ENCODE results near the gene XRN2. TPM values are rescaled to one million over a fixed set of nuclear protein-coding genes. Genes with fewer than 3 reads are reported as not detected.

Gene XRN2
- total and polyA plus RNA-seq, 2 of the 13 experiments (the other 11 are each of a cell fraction or from before 2014, with no cell fraction given) = 90.3 to 171 TPM

DNA sequence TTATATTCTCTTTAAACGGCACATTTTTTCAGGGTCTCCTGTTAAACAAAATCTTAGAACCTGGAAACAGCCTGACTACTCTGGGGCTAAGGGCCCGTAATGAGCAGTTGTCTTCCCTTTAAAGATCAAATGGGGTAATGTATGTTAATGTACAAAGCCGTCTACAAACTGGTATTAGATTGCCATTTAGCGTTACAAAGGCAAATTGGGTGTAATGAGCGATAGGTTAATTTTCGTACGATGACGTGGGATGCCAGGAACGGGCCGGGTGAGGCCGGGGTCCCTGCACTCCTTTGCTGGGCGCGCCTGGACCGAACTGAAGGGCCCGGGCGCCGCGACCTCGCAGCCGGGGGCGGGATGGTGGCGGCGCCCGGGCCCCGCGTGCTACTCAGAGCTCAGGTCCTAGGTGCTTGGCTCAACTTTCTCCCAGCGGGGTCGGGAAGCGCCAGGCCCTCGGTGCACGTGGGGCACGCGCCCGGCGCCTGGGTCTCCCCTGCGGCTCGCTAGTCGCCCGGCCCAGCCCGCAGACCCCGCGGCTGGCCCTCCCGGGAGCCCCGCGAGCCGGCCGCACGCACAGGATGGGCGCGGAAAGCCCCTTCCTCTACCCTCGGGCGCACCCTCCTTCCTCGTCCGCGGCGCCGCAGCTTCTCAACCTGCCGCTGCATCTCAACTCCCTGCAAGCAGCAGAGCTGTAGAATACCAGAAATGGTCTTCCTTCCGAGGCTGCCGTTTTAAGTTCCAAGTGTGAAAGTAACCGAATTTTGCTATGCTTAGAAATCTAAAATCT is 88.2 kb downstream of the XRN2 start (continued):
- TF ChIP-seq ZBTB40 (IDR thresholded peaks at IDR 0.05) (no peak), ZBTB40 (CRISPR knock-in tag; IDR thresholded peaks at IDR 0.05) (no peak), ZNF670 (CRISPR knock-in tag; IDR thresholded peaks at IDR 0.05; ENCODE audit: borderline replicate concordance) (no peak), AGO2 (optimal IDR thresholded peaks at IDR 0.05; ENCODE audit: low read depth, low read length) (peak; percentile 98), HMGXB3 (CRISPR knock-in tag; IDR thresholded peaks at IDR 0.05; ENCODE audit: borderline replicate concordance) (no peak), CAMTA2 (CRISPR knock-in tag; IDR thresholded peaks at IDR 0.05; ENCODE audit: borderline replicate concordance) (no peak), ZNF574 (CRISPR knock-in tag; IDR thresholded peaks at IDR 0.05) (no peak), FLYWCH1 (CRISPR knock-in tag; IDR thresholded peaks at IDR 0.05) (no peak), POLR2G (IDR thresholded peaks at IDR 0.05; ENCODE audit: low read depth, low read length) (peak; percentile 64)
- TF ChIP-seq, protein P1, sequence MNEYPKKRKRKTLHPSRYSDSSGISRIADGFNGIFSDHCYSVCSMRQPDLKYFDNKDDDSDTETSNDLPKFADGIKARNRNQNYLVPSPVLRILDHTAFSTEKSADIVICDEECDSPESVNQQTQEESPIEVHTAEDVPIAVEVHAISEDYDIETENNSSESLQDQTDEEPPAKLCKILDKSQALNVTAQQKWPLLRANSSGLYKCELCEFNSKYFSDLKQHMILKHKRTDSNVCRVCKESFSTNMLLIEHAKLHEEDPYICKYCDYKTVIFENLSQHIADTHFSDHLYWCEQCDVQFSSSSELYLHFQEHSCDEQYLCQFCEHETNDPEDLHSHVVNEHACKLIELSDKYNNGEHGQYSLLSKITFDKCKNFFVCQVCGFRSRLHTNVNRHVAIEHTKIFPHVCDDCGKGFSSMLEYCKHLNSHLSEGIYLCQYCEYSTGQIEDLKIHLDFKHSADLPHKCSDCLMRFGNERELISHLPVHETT (CRISPR knock-in tag; conservative IDR thresholded peaks at IDR 0.05) = no peak

All from HepG2 (cell line).